Measurements from ENCODE around the gene PLSCR5.

The PLSCR5 gene

DNA sequence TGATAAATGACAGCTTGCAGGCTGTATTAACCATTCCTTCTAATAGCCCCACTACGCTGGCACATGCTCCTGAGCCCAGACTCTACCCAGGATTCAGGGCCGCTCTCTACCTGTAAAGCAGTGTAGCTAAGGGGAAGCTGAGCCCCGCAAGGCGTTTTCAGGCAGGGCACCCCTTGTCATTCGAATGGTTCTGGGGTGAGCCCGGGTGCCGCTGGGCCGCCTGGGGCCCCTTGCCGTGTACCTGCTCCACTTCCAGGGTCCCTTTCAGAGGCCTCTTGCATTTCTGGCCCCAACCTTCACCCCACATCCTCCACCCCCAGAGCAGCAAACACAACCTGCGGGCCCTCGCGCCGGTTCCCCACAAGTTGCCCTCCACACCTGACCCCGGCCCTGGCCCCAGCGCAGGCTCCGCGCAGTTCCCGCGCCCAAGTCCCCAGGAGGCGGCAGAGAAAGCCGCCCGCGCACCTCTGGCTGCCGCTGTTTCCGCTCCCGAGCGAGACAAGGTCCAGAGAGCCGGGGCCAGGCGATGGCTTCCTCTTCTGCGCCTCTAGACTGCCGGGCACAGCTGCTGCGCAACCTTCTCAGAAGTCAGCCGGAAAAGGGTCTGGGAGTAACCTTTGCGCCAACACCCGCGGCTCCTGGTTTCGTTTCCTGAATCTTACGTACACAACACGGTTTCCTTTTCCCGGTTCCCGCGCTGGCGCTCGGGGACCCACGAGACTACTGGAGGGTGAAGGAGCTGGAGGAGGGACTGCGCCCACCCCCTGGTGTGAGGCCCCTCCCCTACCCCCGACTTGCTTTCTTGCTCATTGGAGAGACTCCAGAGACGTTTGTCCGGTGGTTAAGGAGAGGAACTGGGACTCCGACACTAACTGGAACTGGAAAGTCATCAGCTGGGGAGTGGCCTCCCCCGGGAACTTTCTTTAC, 60.9 kb downstream of the PLSCR5 start, which contains the start of gene PLSCR1:
PLSCR1 (minus strand) TSS at position 606 of the 927 bp plus-strand sequence. CDS start 8,055 bp downstream, outside the sequence.
- peak; percentile 95 for DNase-seq (ENCODE audit: low read depth, low spot score)

DNA sequence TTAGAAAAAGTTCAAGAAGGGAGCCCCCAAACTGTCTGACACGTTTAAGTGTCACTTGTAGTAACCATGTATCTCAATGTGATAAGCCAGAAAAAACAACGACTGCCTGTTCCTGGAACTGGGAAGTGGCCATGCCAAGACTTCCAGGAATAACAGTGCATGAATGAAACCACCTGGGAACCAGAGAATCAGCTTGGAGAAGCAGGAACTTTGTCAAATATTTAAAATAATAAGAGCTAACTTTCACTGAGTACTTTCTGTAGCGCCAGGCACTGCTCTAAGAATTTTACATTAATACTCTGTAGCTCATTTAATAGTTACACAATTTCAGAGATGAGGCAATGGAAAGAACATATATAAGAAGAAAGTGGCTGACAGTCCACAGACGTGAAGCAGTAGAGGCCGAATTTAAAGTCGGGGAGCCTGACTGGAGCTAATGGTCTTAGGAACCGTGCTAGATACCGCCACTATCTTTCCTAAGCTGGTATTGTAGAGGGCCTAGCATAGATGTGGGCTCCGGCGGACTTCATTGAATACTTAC, 61.6 kb downstream of the PLSCR5 start:
- DNase-seq (ENCODE audit: low read depth, low spot score) = peak; percentile 7

DNA sequence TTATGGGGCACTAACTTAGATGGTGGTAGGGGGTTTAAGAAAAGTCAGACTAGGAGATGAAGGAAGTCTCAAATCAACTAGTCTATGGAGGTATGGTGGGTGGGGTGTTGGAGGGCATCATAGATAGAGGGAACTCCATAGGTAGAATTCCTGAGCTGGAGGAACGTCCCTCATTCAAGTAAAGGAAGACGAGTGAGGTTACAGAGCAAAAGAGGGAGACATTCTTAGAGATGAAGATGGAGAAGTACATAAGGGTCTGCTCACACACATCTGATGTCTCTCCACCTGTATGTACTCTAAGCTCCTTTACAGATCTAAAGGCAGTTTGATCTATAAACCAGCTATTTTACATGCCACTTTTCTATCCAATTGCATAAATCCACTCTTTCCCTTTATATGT, 62.2 kb downstream of the PLSCR5 start:
- DNase-seq (ENCODE audit: low read depth, low spot score) = no peak

DNA sequence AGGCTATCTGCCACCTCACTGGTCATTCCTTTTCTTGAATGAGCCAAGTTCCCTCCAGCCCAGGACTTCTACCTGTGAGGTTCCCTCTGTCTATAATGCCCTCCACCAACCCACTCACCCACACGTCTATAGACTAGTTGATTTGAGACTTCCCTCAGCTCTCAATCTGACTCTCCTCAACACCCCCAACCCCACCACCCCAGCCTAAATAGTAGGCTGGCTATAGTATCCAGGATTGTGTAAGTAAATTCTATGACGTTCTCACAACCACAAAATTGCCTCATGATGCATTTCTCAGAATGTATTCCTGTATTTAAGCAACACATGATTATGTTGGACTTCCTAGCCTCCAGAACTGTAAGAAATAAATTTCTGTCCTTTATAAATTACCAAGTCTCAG, 63.0 kb downstream of the PLSCR5 start:
- DNase-seq (ENCODE audit: low read depth, low spot score) = no peak

DNA sequence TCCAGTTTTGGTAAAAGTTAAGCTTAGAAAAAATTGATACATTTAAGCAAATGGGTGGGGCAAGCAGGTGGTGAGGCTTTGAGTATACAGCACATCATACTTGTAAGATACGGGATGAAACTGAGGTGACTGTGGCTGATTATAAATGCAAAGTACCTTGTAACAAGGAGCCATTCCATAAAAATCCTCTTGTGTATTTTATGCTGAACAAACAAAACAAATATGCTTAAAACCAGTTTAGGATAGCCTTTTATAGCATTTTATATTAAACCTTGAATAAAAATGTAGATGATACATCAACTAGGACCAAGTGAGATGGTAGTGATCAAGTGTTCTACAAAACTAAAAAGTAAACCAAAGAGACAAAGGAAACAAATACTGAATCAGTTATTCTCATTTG, 64.2 kb downstream of the PLSCR5 start:
- no peak for DNase-seq (ENCODE audit: low read depth, low spot score)

DNA sequence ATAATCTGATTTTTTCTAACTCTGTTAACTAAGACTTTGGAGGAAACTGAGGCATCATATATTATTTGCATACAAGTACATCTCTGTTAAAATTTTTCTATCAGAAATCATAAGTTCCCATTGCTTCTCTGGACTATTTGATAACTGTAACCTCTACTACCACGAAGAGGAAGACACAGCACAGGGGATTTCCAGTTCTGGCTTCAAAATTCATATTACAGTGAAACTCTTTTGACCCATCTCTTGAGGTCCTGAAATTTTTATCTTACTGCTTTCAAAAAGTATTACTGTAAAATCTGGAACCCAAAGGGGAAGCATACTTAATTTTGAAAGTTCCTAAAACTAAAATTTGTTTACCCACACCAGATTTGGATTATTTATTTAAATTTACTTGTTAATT, 64.9 kb downstream of the PLSCR5 start:
- no peak for DNase-seq (ENCODE audit: low read depth, low spot score)

DNA sequence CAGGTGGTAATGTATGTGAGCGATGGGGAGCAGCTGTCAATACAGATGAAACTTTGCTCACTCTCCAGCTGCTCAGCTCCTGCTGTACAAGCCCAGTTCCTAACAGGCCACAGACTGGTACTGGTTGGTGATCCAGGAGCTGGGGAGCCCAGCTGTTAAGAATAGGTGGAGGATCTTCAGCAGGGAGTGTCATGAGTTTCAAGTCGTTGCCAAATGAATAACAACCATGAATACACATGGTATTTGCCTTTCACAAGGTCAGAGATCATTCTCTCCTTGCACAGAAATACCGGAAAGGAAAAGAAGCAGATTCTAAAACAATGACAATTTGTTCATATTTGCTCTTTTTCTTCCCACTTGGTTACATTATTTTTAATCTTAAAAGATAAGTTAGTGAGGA, 65.8 kb downstream of the PLSCR5 start:
- DNase-seq (ENCODE audit: low read depth, low spot score) = no peak

DNA sequence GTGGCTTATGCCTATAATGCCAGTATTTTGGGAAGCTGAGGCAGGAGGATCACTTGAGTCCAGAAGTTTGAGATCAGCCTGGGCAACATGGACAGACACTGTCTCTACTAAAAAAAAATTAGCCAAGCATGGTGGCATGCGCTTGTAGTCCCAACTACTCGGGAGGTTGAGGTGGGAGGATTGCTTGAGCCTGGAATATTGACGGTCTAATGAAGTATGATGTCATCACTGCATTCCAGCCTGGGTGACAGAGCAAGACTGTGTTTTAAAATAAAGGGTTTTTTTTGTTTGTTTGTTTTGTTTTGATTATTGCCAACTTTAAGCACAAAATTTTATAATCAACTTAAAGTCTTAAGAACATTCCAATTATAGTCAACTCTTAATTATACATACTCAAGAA, 67.5 kb downstream of the PLSCR5 start:
- no peak for DNase-seq (ENCODE audit: low read depth, low spot score)

DNA sequence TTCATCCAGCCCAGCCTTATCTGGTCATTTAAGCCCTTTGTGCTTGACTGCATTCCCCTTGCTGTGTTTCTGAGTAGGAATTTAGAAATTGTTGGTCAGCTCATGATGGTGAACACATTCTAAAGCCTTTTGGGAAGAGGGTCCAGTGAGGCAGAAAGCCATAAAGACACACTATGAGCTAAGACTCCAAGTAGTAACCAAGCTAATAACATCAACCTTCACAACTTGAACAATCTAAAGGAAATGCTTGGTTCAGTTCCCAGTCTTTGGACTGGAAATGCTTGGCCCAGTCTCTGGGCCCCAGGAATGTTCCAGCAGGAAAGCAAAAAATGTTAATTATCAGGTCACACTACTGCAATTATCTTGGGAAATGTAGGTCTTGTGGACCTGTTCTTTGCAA, 68.5 kb downstream of the PLSCR5 start:
- DNase-seq (ENCODE audit: low read depth, low spot score) = peak; percentile 53
